HG03457 (cell line): ENCODE results near the gene CDH13.

Source experiments
- ATAC-seq: cut with Tn5 transposase; IDR thresholded peaks from one replicate; pipeline ENCODE4 v1.9.1; 2021; ENCODE audit warnings: moderate number of reproducible peaks; ENCODE audit not compliant: unreplicated experiment

CDH13 gene

DNA sequence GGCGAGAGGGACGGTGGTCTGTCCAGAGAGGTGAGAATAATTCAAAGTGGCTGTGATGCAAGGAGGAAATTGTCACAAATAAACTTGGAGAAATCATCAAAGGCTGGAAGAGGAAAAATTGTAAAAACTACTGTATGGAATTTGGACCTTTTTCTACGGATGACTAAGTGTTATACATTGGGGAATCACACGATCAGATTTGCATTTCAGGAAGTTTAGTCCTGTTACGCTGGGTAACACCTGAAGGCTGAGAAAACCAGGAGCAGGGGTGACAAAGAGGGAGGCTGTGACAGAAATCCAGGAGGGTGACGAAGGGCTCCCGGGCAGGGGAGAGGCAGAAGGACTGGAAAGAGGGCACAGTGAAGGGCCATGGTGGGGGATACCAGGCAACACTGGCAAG, 511.7 kb downstream of the CDH13 start:
- ATAC-seq = no peak

DNA sequence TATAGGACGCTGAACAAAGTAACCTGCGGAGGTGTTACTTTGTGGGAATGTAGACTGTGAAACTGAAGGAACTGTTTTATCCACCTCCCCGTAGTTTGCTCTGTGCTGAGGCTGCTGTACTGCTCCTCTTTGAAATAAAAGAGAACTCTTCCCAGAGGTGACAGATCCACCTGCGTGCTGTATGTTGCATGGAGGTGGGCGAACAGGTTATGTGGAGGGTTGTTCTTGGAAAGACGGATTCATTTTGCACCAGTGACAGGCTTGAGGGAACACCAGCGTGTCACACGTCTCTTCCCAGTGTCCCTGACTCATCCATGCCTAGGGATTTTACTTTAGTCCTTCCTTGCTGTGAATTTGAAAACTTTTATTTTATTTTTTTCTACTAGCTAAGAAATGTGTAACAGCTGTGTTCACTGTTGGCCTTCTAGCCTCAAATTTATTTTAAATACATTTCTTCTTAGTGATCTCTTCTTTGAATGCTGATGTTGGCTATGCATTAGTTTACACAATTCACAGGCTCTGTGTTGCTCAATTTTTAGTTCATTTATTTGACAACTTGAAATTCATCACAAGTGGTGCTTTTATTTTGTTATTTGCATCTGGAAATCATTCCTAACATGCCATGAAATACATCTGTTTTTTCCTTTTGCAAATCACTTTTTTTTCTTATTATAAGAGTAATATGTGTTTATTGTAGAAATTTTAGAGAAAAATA, 512.4 kb downstream of the CDH13 start:
- ATAC-seq = no peak

DNA sequence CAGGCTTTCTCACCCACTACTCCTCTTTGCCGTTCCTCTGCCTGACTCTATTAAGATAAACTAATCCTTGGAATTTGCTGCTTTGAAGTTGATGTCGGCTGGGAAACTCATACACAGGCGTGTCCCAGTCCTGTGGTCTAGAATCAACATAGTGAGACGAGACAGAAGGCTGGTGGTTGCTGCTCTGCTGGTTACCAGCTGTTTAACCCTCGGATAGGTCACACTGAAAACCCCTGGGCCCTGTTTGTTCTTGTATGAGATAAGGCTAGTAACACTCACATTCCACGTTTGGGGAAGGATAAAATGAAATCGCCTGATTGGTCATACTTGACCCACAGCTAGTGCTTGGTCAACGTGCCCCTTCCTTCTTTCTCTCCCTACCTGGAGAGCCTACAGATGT, 517.0 kb downstream of the CDH13 start:
- ATAC-seq = no peak

DNA sequence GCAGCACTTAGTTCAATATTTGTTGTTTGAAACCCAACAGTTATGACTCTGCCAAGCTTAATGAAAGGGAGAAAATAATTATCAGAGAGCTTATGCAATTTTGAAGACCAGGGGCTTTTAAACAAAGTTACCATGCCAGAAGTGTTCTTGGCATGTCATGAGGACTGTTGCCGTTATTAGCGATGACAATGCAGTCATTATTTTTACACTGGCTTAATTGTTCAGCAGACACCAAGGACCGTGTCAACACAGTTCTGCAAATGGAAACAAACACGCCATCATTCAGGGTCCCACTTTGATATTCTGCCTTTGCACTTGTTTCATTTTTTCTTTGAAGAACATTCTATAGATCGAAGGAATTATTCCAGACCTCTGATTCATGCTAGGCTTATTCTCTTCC, 518.5 kb downstream of the CDH13 start:
- ATAC-seq = no peak

DNA sequence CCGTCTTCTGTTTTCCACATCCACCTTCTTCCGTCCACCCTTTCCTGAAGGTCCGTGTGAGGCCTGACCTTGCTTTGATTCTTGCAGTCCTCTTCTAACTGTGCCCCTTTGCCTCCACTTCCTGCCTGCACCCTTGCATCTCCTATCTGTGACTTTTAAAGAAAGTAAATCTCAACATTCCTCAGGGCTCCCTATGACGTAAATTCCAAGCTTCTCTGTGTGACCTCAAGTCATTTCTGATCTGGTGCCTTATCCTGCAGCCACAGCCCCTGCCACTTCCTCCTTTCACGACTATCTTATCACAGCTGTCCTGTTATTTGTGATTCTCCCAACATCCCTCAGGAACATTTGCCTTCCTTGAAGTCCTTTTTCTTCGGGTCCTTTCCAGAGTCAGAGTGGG, 520.5 kb downstream of the CDH13 start:
- ATAC-seq = no peak

DNA sequence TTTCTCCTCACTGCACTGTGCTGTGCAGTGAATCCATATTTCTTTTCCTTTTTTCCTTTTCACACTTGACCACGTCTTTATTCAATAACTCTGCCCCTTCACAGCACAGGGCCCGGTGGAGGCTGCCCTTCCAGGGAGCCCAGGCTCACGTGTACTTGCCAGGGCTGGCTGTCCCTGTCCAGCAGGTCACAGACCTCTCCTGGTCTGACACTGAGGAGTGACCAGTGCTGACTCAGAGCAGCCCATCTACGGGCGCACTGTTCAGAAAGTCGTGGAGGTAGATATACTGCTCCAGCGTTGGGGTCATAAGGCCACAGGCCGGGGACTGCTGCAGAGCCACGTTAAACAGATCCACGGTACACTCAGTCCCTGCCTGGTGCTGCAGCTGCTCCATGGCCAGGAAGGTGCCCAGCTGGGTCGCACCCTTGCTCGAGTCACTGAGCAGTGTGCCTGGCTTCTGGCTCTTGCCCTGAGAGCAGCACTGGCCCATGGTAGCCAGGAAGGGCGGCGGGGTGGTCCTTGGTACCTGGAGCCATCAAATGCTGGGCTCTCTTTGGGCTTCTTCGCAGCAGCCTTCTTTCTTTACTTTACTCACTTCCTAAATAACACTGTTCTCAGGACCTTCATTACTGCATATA, 531.7 kb downstream of the CDH13 start:
- ATAC-seq = no peak

DNA sequence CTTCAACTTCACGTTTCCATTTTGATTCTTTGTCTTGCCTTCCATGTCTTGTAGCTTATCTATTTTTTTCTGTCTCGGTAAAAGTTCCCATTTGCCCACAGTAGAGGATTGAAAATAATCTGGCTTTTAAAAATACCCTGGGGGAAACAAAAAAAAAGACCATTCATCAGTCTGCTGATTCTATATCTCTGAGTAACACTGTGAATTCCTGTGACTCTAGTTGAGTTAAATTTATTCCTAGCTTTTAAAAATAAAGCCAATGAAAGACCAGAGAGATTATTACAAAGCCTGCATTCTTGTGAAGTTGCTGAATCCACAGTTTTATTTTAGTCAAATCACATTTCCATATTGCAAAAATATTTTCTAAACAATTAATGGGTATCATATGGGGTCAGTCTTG, 532.3 kb downstream of the CDH13 start:
- ATAC-seq = no peak

DNA sequence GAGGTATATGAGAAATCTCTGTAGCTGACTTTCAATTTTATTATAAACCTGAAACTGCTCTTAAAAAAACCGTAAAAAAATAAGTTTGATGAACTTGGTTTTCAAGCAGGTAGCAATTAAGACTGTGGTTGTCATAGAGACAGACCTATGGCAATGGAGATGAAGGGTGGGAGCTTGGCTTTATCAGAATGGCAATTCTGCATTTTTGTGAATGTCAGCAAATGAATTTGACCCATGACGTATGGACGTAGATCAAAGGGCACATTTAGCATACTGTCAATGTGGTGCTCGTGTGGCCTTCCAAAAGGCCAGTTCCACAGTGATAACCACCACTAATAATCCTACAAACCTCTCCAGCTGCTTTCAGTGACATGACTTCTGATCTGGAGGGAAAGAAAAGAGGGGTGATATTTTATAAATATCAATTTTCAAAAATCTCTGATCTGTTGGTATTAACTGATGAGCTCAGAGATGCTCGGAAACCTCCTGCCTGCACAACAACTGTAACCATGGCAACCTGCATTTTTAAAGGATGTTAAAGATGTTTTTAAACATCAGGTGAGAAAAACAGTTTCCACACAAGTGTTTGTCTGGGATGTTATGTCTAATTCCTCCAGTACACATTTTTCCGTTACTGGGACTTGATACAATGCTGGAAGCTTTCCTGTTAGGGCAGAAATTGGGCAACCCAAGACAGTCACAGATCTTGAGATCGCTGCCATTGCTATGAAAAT, 533.7 kb downstream of the CDH13 start:
- no peak for ATAC-seq

DNA sequence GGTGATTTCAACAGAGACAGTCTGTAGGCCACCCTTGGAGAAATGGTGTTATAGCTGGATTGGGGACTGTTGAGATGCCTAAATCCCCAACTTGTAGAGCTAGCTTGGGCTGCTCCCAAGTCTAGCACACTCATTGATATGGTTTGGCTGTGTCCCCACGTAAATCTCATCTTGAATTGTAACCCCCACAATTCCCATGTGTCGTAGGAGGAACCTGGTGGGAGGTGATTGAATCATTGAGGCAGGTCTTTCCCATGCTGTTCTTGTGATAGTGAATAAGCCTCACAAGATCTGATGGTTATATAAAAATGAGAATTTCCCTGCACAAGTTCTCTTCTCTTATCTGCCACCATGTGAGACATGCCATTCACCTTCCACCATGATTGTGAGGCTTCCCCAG, 536.0 kb downstream of the CDH13 start:
- no peak for ATAC-seq

DNA sequence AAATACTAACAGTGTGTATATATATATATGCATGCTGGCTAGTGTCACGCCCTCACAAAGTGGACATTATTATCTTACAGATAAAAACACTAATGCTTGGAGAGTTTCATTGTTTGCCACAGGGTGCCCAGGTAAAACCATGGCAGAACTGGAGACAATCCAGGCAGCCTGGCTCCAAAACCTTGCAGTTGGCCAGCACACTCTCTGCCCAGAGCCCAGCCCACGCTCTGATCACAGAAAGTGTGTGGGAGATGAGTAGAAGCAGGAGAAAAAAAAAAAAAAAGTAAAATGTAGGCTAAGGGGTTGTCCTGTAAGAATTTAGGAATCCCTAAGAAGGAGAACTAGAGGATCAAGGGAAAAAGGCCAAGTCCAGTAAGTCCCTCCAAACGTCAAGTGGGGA, 538.0 kb downstream of the CDH13 start:
- ATAC-seq = no peak

DNA sequence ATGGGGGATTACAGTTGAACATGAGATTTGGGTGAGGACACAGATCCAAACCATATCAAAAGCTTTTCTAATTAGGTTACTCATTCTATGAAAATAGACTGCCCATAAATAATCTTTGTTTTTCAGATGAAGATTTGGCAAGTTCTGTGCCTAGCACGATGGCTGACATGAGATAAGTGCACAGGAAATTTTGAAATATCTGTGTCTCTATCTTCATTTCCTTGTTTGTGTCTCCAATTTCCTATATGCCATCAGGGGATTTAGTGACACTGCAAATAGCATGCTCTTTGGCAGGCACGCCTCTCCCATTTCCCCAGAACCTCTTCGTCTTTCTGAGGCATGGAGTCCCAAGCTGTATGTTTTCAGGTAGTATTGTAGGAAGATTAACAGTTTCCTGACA, 544.6 kb downstream of the CDH13 start:
- no peak for ATAC-seq

DNA sequence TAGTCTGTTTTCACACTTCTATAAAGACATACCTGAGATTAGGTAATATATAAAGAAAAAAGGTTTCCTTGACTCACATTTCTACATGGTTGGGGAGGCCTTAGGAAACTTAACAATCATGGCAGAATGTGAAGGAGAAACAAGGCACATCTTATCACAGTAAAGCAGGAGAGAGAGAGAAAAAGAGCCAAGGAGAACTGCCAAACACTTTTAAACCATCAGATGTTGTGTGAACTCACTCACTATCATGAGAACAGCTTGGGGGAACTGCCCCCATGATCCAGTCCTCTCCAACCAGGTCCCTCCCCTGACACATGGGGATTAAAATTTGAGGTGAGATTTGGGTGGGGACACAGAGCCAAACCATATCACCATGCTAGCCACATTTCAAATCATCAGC, 547.9 kb downstream of the CDH13 start:
- ATAC-seq = no peak

DNA sequence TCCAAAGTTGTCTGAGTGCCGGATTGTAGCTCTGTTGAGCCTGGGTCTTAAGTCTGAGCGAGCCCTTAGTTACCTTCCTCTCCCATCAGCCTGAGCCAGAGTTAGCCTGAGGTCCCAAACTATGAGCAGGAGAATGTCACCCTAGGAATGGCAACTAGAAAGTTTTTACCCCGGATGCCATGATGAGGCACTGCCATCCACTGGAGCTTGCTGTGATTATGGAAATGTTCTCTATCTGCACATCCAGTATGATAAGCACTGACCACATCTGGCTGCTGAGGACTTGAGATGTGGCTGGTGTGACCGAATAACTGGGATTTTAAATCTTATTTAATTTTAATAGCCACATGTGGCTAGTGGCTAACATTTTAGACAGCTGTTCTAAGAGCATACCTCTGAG, 550.0 kb downstream of the CDH13 start:
- no peak for ATAC-seq

DNA sequence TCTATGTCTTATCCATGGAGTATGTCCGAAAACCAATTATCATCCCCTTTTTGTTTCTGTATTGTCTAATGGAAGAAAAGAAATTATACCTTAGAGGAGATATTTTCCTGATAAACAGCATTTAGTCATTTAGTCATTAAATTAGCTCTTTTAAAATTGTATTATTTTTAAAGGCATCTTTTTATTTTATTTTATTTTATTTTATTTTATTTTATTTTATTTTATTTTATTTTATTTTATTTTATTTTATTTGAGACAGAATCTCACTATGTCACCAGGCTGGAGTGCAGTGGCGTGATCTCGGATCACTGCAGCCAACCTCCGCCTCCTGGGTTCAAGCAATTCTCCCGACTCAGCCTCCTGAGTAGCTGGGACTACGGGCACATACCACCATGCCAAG, 559.1 kb downstream of the CDH13 start:
- no peak for ATAC-seq

DNA sequence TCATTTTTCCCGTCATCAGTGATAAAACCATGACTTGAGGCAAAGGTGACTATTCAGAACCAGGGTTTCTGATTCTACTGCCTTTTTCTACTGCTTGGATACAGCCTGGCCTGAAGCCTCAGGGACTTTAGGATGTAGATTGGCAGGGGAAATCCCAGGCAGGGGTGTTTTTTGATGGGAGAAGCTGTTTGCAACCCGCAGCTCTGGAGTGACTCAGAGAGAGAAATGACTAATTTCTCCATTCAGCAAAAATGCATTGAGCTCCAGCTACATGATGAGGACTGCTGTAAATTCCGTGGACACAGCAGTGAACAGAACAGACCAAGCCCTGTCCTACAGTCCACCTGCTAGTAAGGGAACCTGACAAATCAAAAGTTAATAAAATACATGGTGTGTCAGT, 560.6 kb downstream of the CDH13 start:
- ATAC-seq = no peak

DNA sequence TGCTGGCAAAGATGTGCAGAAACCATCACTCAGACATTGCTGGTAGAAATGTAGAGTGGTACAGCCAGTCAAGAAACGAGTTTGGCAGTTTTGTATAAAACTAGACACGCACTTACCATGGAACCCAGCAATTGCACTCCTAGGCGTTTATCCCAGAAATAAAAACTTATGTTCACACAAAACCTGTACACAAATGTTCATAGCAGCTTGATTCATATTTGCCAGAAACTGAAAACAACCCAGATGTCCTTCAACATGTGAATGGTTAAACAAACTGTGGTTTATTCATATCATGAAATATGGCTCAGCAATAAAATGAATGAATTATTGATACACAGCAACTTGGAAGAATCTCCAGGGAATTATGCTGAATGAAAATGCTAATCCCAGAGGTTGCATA, 570.0 kb downstream of the CDH13 start:
- ATAC-seq = no peak

DNA sequence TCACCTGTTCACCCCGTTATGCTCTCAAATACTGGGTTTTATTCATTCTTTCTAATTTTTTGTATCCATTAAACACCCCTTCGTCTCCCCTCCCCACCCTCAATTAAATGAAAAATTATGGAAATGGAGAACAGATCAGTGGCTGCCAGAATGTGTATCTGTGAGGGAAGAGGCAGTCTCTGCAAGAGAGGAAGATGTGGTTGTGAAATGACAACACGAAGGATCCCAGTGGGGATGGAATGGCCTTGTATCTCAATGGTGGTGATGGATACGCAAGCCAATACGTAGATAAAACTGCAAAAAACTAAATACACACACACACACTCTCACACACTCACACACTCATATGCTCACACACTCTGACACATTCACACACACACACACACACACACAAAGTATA, 570.7 kb downstream of the CDH13 start:
- ATAC-seq = no peak

DNA sequence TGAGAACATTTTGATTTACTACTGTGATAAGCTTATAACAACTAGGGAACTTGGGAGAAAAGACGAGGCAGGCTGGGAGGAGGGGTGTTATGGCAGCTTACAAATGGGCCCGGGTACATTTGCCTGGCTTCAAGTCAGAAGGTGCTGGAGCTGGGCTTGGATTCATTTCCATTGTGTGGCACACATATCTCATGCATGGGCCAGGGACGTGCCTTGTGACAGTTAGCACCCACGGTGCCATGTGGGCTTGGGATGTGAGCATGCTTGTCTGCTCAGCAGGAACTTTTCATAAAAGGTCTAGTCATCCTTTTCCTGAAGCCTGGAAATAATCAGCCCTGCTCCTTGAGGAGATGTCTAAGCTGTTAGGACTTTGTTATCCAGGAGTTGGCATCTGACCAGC, 572.2 kb downstream of the CDH13 start:
- ATAC-seq = no peak

DNA sequence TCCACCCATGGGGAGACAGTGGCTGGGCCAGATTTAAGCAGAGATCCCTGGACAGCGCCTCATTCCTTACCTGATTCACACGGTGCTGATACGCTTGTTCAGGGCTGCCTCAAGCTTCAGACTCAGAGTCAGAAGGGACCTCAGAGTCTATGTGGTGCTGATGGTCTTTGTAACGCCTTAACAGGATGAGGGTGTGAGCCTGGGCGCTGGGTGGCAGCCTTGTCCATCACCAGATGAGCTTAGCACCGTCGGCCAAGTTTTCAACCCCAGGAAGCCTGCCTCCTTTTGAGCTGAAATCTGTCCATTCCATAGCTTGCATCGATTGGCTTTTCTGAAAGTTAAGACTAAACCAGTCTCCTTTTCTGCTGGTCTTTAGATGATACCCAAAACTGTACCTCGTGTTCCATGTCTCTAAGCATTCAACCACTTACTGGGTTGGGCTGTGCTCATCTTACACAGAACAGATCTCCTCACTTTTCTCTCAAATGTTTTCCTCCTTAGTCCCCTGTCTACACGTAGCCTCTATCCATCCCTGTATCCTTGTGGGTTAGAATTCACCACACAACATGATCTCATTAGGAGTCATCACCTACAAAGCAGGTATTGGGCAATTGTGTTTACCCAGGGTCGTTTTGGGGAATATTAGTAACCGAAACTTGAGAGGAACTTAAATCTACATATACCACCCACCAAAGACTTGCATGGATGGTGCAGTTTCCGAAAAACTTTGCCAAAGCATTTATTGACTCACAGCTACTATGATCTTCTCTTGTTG, 573.4 kb downstream of the CDH13 start:
- ATAC-seq = no peak

DNA sequence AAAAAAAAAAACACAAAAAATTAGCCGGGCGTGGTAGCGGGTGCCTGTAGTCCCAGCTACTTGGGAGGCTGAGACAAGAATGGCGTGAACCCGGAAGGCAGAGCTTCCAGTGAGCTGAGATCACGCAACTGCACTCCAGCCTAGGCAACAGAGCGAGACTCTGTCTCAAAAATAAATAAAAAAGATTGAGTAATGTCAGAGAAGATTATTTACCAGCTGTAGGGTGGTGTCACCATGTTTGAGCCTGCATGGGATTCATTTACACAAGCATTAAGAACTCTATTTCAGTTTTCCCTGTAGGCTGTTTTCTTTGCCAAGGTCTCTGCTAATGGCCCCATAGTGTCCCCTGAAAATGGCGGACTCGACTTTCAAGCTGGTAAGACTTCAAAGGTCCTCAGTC, 575.0 kb downstream of the CDH13 start:
- no peak for ATAC-seq

DNA sequence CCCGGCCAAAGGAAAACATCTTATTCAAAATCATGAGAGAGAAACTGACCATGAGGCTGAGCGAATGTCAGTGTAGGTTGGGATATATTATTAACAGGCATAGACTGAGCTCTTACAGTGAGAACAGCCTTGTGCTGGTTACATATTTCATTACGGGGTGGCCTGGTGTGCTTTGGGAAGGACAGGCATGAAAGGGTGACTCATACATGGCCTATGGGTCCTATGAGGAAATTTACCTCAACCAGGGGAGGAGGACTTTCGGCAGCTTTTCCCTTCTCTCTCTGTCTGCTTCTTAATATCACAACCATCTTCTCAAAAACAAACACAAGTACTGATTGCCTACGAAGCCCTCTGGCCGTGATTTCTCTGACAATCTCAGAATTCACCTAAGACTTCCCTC, 579.1 kb downstream of the CDH13 start:
- no peak for ATAC-seq

DNA sequence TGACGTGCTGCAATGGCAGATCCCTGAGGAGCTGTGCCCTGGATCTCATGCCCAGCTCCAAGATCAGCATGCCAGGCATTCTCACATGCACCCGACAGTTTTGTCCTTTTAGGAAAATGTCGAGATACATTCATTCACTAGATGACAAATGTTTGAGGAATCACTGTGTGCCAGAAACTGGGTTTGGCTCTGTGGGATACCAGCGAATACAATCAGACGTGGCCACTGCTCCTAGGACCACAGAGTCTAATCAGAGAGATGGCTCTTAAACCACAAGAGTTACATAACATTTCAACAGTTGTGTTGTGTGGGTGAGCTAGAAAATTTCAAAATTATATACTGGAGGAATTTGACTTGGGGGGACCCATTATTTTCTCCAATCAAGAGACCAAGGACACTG, 579.7 kb downstream of the CDH13 start:
- no peak for ATAC-seq
